HG03558 (cell line): ENCODE measurements around the gene WRAP73.

Source experiments
- ATAC-seq: cut with Tn5 transposase; IDR thresholded peaks from one replicate; pipeline ENCODE4 v1.9.1; 2021; ENCODE audit warnings: moderate number of reproducible peaks; ENCODE audit not compliant: unreplicated experiment; ENCODE audit errors: extremely low read depth

The WRAP73 gene

GRCh38 chr1:3618881-3619671 lies 30.8 kb downstream of the WRAP73 start:
- no peak for ATAC-seq

- no peak for ATAC-seq
Measured at GRCh38 chr1:3618531-3618880, 31.4 kb downstream of the WRAP73 start.

- no peak for ATAC-seq
Measured at GRCh38 chr1:3617806-3618345, 32.0 kb downstream of the WRAP73 start.

GRCh38 chr1:3616861-3617260 lies 33.0 kb downstream of the WRAP73 start:
- ATAC-seq: no peak

GRCh38 chr1:3614755-3615742 lies 34.9 kb downstream of the WRAP73 start:
- no peak for ATAC-seq

GRCh38 chr1:3612123-3612522 lies 37.8 kb downstream of the WRAP73 start:
- ATAC-seq: no peak

- no peak for ATAC-seq
Measured at GRCh38 chr1:3611170-3612019, 38.5 kb downstream of the WRAP73 start, which contains the start of gene MEGF6. MEGF6 (minus strand) TSS chr1:3611508; CDS start chr1:3611268, 240 bp downstream.

- ATAC-seq: no peak
Measured at GRCh38 chr1:3610527-3611169, 39.3 kb downstream of the WRAP73 start.

GRCh38 chr1:3609769-3610526 lies 40.0 kb downstream of the WRAP73 start:
- ATAC-seq: no peak

- no peak for ATAC-seq
Measured at GRCh38 chr1:3609016-3609768, 40.7 kb downstream of the WRAP73 start.

- ATAC-seq: no peak
Measured at GRCh38 chr1:3608154-3608553, 41.7 kb downstream of the WRAP73 start.

GRCh38 chr1:3607703-3608065 lies 42.2 kb downstream of the WRAP73 start:
- no peak for ATAC-seq

- no peak for ATAC-seq
Measured at GRCh38 chr1:3606779-3607702, 42.9 kb downstream of the WRAP73 start.

GRCh38 chr1:3604997-3605823 lies 44.7 kb downstream of the WRAP73 start:
- ATAC-seq: no peak

GRCh38 chr1:3604468-3604974 lies 45.4 kb downstream of the WRAP73 start:
- ATAC-seq: no peak
